HG02623 (cell line): ENCODE measurements around the gene EMILIN2.

Experiments used
- ATAC-seq: cut with Tn5 transposase; IDR thresholded peaks from one replicate; pipeline ENCODE4 v1.9.1; 2021; ENCODE audit warnings: moderate library complexity; ENCODE audit not compliant: unreplicated experiment

EMILIN2 gene

GRCh38 chr18:2948038-2948437 lies 101.2 kb downstream of the EMILIN2 start:
- no peak for ATAC-seq

- no peak for ATAC-seq
Measured at GRCh38 chr18:2952605-2953004, 105.8 kb downstream of the EMILIN2 start.

- no peak for ATAC-seq
Measured at GRCh38 chr18:2953935-2954653, 107.3 kb downstream of the EMILIN2 start.

- no peak for ATAC-seq
Measured at GRCh38 chr18:2954869-2955645, 108.3 kb downstream of the EMILIN2 start.

- ATAC-seq, result no peak
Measured at GRCh38 chr18:2956056-2956455, 109.2 kb downstream of the EMILIN2 start.

- peak; percentile 55 for ATAC-seq
Measured at GRCh38 chr18:2958819-2959298, 112.1 kb downstream of the EMILIN2 start.

GRCh38 chr18:2959341-2959740 lies 112.5 kb downstream of the EMILIN2 start:
- ATAC-seq, result no peak

- no peak for ATAC-seq
Measured at GRCh38 chr18:2960983-2961696, 114.3 kb downstream of the EMILIN2 start.

- ATAC-seq, result no peak
Measured at GRCh38 chr18:2961821-2962220, 115.0 kb downstream of the EMILIN2 start.

GRCh38 chr18:2963048-2963447 lies 116.2 kb downstream of the EMILIN2 start:
- no peak for ATAC-seq

- ATAC-seq, result no peak
Measured at GRCh38 chr18:2964361-2965010, 117.7 kb downstream of the EMILIN2 start.
